ENCODE measurements around the gene MOV10. TPM values are rescaled to one million over a fixed set of nuclear protein-coding genes. Genes with fewer than 3 reads are reported as not detected.

The MOV10 gene
- total and polyA plus RNA-seq, 9 of the 15 experiments (the other 6 are each of a cell fraction or from before 2014, with no cell fraction given): 16.7 to 105 (median 49.5) TPM

GRCh38 chr1:112718691-112719418 lies 44.4 kb downstream of the MOV10 start (continued):
- TF ChIP-seq TFAP4 (CRISPR knock-in tag; IDR thresholded peaks at IDR 0.05; ENCODE audit: borderline replicate concordance): 0 out of 2 replicates have a peak, but pooled peaks have one; percentile 24
- no peak for TF ChIP-seq ETS2 (tag; IDR thresholded peaks at IDR 0.05; ENCODE audit: borderline replicate concordance, poor library complexity, severe bottlenecking)
- no peak for TF ChIP-seq KAT7 (CRISPR knock-in tag; IDR thresholded peaks at IDR 0.05; ENCODE audit: borderline replicate concordance)
- TF ChIP-seq ETV1 (tag; conservative IDR thresholded peaks at IDR 0.05; ENCODE audit: low read depth): peak; percentile 70
- 0 out of 2 replicates have a peak, but pooled peaks have one; percentile 16 for TF ChIP-seq CXXC5 (CRISPR knock-in tag; IDR thresholded peaks at IDR 0.05)
- TF ChIP-seq MYNN (IDR thresholded peaks at IDR 0.05): peak; percentile 81
- TF ChIP-seq MYNN (CRISPR knock-in tag; IDR thresholded peaks at IDR 0.05): no peak
- no peak for TF ChIP-seq CHD4 (IDR thresholded peaks at IDR 0.05; ENCODE audit: insufficient read depth, insufficient replicate concordance, low read depth, low read length, poor library complexity, severe bottlenecking)
- peak; percentile 37 for TF ChIP-seq PCBP1 (IDR thresholded peaks at IDR 0.05; ENCODE audit: low read depth, low read length, poor library complexity, severe bottlenecking)
- no peak for TF ChIP-seq CUX1 (CRISPR knock-in tag; IDR thresholded peaks at IDR 0.05)
- TF ChIP-seq PHTF2 (CRISPR knock-in tag; IDR thresholded peaks at IDR 0.05): no peak
- no peak for TF ChIP-seq RBM39 (optimal IDR thresholded peaks at IDR 0.05; ENCODE audit: low read depth, low read length)
- no peak for TF ChIP-seq KDM5B (IDR thresholded peaks at IDR 0.05; ENCODE audit: insufficient replicate concordance, low read depth, low read length)
- no peak for TF ChIP-seq GTF2E2 (tag; IDR thresholded peaks at IDR 0.05)
- no peak for TF ChIP-seq ELK3 (CRISPR knock-in tag; IDR thresholded peaks at IDR 0.05)
- TF ChIP-seq PHF20 (IDR thresholded peaks at IDR 0.05; ENCODE audit: partially characterized antibody): no peak
- TF ChIP-seq CTCFL (IDR thresholded peaks at IDR 0.05; ENCODE audit: borderline replicate concordance, insufficient read depth, low read depth, low read length, poor library complexity, severe bottlenecking): peak; percentile 16
